ENCODE data around the gene MROH2A.

Gene MROH2A

GRCh38 chr2:233838726-233839446 lies 60.8 kb downstream of the MROH2A start:
- no peak for DNase-seq

DNA sequence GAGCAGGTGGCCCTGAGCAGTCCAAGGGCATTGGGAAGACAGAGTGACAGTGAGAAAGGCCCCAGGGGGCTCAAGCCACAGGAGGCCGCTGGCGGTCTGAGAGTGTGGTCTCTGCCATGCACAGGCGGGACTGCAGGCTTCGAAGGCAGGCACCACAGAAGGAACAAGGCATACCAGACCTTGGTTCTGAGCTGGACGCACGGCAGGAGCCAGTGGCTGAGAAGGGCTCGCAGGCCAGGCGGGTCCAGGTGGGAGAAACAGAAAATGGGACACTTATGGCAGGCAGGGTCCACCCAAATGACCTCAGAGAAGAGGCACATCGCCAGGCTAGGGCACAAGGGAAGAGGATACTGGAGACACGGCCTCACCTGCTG lies 61.3 kb downstream of the MROH2A start:
- DNase-seq, result no peak

GRCh38 chr2:233840520-233840919 lies 62.4 kb downstream of the MROH2A start:
- DNase-seq, result no peak

DNA sequence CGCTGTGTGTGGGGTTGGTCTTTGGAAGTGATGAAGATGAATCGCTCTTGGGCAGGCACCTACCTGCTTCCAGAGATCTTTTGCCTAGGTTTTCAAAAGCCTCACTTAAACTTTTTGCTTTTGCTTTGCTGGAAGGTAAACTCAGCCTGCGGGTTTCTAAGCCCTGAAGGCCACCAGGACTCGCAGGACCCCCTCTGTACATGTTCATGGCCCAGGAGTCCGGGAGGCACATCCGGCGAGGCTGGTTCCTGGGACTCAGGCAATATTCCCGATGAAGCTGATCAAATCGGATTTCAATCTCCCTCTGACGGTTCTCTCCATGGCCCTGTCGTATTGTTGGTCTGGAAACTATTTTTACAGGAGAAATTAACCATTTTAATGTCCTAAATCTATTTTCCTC lies 63.1 kb downstream of the MROH2A start:
- no peak for DNase-seq

- no peak for DNase-seq
Observed at GRCh38 chr2:233844064-233844807, 66.1 kb downstream of the MROH2A start.

- DNase-seq, result no peak
Observed at GRCh38 chr2:233844836-233845235, 66.7 kb downstream of the MROH2A start.

GRCh38 chr2:233845301-233846060 lies 67.4 kb downstream of the MROH2A start:
- DNase-seq, result no peak

DNA sequence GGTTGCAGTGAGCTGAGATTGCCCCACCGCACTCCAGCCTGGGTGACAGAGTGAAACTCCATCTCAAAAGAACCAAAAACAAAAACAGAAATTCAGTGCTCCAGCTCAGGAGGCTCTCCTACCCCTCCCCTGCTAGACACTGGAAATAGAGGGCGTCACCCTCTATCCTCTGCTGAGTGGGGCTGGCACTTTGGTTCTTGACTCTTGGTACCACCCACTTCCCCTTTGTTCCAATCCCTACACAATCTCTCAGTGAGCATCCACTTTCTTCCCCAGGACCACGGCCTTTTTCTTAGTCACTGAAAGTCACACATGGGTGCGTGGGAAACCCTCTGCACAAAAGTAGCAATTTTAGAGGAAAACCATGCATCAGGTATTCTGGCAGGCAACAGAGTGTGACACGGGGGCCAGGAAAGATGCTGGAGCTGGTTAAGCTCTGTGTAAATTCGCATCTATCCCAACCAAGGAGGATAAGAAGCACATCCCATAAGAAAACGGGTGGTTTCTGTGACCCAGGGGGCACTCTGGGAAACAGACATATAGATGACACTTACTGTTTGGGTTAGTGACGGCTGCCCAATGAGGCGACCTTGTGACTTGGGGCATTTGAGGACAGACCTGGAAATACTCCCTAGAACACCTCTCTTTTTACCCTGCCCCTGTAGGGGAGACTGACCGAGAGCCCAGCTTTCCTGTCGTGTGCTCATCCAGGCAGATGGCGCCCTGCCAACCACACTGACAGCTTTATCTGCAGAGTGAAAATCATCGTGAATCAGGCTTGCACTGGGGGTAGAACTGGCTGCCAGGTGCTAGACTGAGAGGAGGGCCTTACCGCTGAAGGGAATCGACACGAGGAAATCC lies 68.5 kb downstream of the MROH2A start:
- no peak for DNase-seq

- DNase-seq, result no peak
Observed at GRCh38 chr2:233847248-233847898, 69.2 kb downstream of the MROH2A start.

DNA sequence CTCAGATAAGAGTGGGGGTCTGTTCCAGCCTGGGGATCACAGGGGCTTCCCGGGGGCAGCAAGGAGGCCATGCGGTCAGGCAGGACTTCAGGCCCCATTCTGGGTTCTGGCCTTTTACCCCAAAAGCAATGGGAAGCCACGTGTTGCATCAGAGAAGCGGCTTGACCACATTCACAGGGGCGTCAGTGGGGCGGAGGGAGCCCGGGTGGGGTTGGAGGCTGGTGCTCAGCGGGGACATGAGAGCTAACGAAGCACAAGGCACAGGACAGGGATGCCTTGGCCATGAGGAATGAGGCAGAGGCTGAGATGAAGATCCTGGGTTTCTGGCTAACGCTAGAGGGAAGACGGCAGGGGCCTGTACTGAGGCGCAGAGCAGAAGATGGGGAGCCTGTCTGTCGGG lies 70.1 kb downstream of the MROH2A start:
- DNase-seq, result no peak

DNA sequence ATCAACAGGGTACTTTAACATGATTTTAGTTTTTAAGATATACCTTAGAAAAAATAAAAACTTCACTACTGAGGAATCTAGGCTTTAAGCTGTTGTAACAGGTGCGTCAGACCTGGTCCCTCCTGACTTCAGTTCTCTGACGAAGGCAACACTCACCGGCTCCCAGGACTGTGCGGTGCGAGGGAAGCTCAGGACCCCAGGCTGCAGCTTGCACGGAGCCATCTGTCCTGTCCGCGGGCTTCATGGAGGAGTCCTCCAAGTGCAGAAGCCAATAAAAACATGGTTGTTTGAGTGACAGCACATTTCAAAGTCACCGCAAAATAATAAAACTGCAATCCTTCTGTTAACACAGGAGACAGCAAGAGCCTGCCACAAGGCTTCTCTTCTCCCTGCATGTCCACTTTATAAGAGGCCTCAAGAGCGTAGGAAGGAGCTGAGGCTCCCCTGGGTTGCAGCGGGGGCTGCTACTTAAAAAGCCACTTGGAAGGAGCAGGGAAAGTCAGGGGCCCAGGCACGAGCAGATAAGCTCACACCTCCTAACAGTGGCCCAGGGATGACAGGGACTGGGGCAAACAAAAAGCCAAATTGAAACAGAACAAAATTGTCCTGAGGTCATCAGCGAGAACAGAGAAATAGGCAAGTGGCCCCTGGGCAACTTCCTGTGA lies 71.6 kb downstream of the MROH2A start:
- DNase-seq, result no peak

- no peak for DNase-seq
Observed at GRCh38 chr2:233850745-233851144, 72.6 kb downstream of the MROH2A start.

DNA sequence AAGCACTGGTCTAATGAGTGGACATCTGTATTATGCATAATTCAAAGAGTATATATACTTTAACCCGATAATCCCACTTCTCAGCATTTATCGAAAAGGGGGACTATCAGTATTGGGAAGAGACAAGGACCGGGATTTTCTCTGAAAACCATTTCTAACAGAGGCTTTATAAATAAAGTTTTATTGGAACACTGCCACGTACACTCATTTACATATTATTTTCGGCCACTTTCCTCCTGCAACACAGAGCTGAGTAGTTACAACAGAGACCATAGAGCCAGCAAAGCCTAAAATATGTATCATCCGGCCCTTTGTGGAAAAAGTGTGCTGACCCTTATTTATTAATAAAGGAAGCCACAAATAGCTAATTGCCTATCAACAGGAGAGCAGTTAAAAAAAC lies 73.0 kb downstream of the MROH2A start:
- DNase-seq, result no peak

DNA sequence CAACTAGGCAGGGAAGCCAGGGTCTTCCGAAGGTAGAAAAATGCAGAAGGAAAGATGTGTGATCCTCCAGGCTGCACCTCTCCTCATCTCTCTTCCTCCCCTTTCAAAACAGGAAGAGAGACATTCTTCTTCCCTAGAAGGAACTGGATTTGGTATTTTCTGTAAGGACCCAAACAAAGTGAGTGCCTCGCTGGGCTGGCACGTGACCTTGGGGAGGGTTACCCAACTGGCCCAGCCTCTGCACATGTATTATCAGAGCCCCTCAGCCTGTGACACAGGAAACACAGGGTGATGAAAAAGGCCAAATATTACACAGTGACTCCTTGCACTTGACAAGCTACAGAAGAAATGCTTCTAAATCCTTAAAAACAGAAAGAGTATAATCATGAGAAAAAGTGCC lies 73.9 kb downstream of the MROH2A start:
- DNase-seq, result no peak

DNA sequence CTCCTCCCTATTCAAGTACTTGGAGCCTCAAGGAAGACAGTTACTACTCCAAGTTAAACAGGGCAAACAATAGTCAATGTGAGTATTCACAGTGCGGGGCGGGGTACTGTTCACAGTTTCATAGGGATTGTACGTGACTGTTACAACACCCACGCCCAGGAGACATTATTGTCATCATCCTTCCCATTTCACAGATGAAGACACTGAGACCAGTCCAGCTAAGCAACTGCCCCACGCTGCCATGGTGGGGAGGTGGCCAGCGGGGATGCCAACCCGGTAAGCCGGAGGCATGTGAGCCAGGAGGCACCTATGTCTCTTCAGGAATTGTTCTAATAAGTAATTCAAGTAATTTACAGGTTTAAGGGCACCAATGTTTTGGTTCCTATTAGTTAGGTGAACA lies 75.2 kb downstream of the MROH2A start:
- DNase-seq, result no peak

DNA sequence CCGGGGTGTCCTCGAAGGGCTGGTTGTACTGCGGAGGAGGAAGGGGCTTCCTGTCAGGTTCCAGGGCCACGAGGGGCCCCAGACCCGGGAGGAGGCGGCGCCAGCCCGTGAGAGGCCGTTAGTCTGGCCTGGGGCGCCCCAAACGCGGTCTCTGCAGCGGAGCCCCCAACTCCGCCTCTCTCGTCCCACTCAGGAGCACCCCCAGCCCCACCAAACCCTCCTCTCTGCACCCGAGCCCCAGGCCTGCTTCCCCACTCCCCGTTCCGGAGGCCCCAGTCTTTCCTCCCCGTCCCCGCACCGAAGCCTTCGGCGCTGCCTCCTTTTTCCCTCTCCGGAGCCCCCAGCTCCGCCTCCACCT lies 75.7 kb downstream of the MROH2A start:
- DNase-seq, result no peak

- DNase-seq, result peak; percentile 98
Observed at GRCh38 chr2:233854241-233854981, 76.3 kb downstream of the MROH2A start, which contains the start of gene HJURP. HJURP (minus strand) TSS chr2:233854535; CDS start chr2:233854500, 35 bp downstream.

- no peak for DNase-seq
Observed at GRCh38 chr2:233855345-233855744, 77.2 kb downstream of the MROH2A start.

DNA sequence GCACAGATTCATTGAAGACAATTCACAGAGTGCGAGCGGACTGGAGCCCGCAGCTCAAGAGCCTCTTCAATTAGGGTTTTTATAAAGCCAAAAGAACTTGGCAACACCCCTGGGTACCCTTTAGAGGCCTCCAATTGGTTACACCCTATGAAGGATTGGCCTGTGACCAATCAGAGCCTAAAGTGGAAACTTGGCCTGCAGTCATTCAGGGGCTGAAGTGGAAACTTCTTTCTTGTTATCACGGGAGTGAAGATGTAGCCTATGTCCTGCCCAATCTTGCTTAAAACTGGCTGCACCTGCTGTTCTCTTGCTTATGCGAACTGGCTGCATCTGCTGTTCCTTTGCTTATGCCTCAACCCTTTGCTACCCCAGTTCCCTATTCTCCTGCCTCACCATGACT lies 78.1 kb downstream of the MROH2A start:
- no peak for DNase-seq

- DNase-seq, result no peak
Observed at GRCh38 chr2:233857511-233858141, 79.5 kb downstream of the MROH2A start.

DNA sequence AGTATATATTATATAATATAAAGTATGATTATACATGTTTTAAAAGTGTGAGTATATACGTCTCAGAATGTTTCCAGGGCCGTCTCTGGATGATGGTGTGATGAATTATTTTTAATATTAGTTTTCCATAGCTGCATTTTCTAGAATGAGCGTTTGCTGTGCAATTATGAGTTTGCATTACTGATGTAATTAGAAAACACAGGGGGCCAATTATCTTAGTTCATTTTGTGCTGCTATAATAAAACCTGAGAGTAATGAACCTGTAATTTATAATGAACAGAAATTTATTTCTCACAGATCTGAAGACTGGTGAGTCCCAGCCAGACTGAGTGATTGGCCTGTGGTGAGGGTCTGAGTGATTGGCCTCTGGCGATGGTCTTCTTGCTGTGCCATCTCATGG lies 80.2 kb downstream of the MROH2A start:
- no peak for DNase-seq
